MM.1S (cell line): Measurements from ENCODE around the gene PPHLN1.

Source experiments
- DNase-seq: peaks from one replicate; pipeline ENCODE4 v3.0.0-alpha.2; 2015
- H2AFZ ChIP-seq: fragments of 300-600 bp; sonication (generic); 2 replicates; pipeline ENCODE4 v1.6.0; 2016; ENCODE audit warnings: antibody characterized with exemption, low read length
- H3F3A ChIP-seq: fragments of 300-600 bp; sonication (generic); 2 replicates; pipeline ENCODE4 v1.6.1; 2016; ENCODE audit warnings: mild to moderate bottlenecking, antibody characterized with exemption, low read length, moderate library complexity, mixed read lengths; ENCODE audit not compliant: insufficient read depth
- H3K27ac ChIP-seq: fragments of 300-600 bp; sonication (generic); 2 replicates; pipeline ENCODE4 v1.5.1; 2016; ENCODE audit warnings: mild to moderate bottlenecking, low read length
- H3K27me3 ChIP-seq: fragments of 300-600 bp; sonication (generic); replicated peaks from 2 replicates; pipeline ENCODE4 v1.6.0; 2016; ENCODE audit warnings: low read length; ENCODE audit not compliant: insufficient read depth
- H3K36me3 ChIP-seq: fragments of 300-600 bp; sonication (generic); replicated peaks from 2 replicates; pipeline ENCODE4 v1.6.1; 2016; ENCODE audit warnings: mild to moderate bottlenecking, low read length, mixed read lengths; ENCODE audit not compliant: insufficient read depth
- H3K4me1 ChIP-seq: fragments of 300-600 bp; sonication (generic); 2 replicates; pipeline ENCODE4 v1.6.1; 2016; ENCODE audit warnings: low read length, mixed read lengths
- H3K4me2 ChIP-seq: fragments of 300-600 bp; sonication (generic); 2 replicates; pipeline ENCODE4 v1.6.0; 2016; ENCODE audit warnings: low read depth, low read length
- H3K4me3 ChIP-seq: fragments of 300-600 bp; sonication (generic); 2 replicates; pipeline ENCODE4 v1.5.1; 2016; ENCODE audit warnings: low read length, mixed read lengths
- H3K79me2 ChIP-seq: fragments of 300-600 bp; sonication (generic); 2 replicates; pipeline ENCODE4 v1.6.1; 2016; ENCODE audit warnings: mixed run types, low read length, mixed read lengths
- H3K9ac ChIP-seq: fragments of 300-600 bp; sonication (generic); 2 replicates; pipeline ENCODE4 v1.6.1; 2016; ENCODE audit warnings: low read length, mixed read lengths
- H3K9me2 ChIP-seq: fragments of 300-600 bp; sonication (generic); replicated peaks from 2 replicates; pipeline ENCODE4 v1.6.1; 2016; ENCODE audit warnings: mild to moderate bottlenecking, low read length, mixed read lengths; ENCODE audit not compliant: insufficient read depth
- H3K9me3 ChIP-seq: fragments of 300-600 bp; sonication (generic); replicated peaks from 2 replicates; pipeline ENCODE4 v1.6.1; 2016; ENCODE audit warnings: mild to moderate bottlenecking, low read length, mixed read lengths; ENCODE audit not compliant: insufficient read depth
- H4K20me1 ChIP-seq: fragments of 300-600 bp; sonication (generic); 2 replicates; pipeline ENCODE4 v1.6.1; 2016; ENCODE audit warnings: mild to moderate bottlenecking, low read length, moderate library complexity, mixed read lengths; ENCODE audit not compliant: insufficient read depth
- CTCF ChIP-seq: fragments of 300-600 bp; sonication (generic); IDR thresholded peaks from 2 replicates; pipeline ENCODE4 v1.5.1; 2016; ENCODE audit warnings: antibody characterized with exemption, low read length, mixed read lengths
- EZH2 ChIP-seq: fragments of 300-600 bp; sonication (generic); optimal IDR thresholded peaks from 2 replicates; pipeline ENCODE3; 2017; ENCODE audit warnings: low read depth, mild to moderate bottlenecking, antibody characterized with exemption, low read length, mixed read lengths
- EZH2phosphoT487 ChIP-seq: fragments of 300-600 bp; sonication (generic); IDR thresholded peaks from 2 replicates; pipeline ENCODE4 v1.6.1; 2018; ENCODE audit warnings: antibody characterized with exemption, low read length

Gene PPHLN1

GRCh38 chr12:42356344-42356743 lies 30.4 kb downstream of the PPHLN1 start:
- H3K9ac ChIP-seq, result no peak overlapping the region
- no peaks in the 10 kb centered on the region for H3K9me3 ChIP-seq
- no peak overlapping the region for H3K4me2 ChIP-seq
- TF ChIP-seq EZH2, result no peak
- TF ChIP-seq CTCF, result no peak
- TF ChIP-seq EZH2phosphoT487, result no peak
- no peak for DNase-seq
- peaks cover 22% of the 10 kb centered on the region for H3K4me1 ChIP-seq
- H3K4me3 ChIP-seq, result no peak overlapping the region
- no peaks in the 10 kb centered on the region; the same call in 1 of the 2 replicates for H3K36me3 ChIP-seq
- H4K20me1 ChIP-seq, result no peaks in the 10 kb centered on the region
- no peaks in the 10 kb centered on the region for H3K9me2 ChIP-seq
- no peaks in the 10 kb centered on the region for H3K27me3 ChIP-seq
- H3K79me2 ChIP-seq, result peaks cover 30% of the 10 kb centered on the region
- H3K27ac ChIP-seq, result no peak overlapping the region
- H3F3A ChIP-seq, result peaks cover 19% of the 10 kb centered on the region
- H2AFZ ChIP-seq, result no peak overlapping the region

GRCh38 chr12:42360747-42361403 lies 34.9 kb downstream of the PPHLN1 start:
- peaks cover 36% of the 10 kb centered on the region for H3K79me2 ChIP-seq
- peak overlapping the region; percentile 70 for H3K4me2 ChIP-seq

DNA sequence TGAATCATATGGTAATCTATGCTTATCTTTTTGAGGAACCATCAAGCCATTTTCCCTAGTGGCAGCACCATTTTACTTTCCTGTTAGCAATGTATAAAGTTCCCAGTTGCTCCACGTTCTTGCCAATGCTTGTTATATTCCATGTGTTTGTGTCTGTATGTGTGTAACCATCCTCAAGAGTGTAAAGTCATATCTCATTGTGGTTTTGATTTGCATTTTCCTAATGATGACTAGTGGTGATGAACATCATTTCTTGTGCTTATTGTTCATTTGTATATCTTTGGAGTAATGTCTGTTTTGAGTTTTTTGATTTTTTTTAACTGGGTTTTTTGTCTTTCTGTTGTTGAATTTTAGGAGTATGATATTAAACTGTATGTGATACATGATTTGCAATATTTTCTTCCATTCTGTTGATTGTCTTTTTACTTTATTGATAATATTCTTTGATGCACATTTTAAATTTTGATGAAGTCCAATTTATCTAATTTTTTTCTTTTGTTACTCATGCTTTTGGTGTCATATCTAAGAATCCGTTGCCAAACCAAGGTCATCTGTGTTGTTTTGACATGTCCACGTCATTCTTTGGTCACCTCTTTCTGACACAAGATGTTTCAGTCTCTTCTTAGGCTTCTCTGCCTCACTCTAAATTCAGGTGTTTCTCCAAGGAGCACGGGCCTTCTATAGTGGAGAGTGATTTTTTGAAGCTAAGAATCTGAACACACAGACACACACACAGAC lies 36.1 kb downstream of the PPHLN1 start:
- Histone ChIP-seq H3K4me3 (no peak overlapping the region), H3K4me2 (no peak overlapping the region), H3K27me3 (no peaks in the 10 kb centered on the region), H3K9me3 (no peaks in the 10 kb centered on the region), H3K36me3 (no peaks in the 10 kb centered on the region), H4K20me1 (no peaks in the 10 kb centered on the region), H3K79me2 (peaks cover 32% of the 10 kb centered on the region), H3K9me2 (no peaks in the 10 kb centered on the region), H3K9ac (no peak overlapping the region), H3K4me1 (peaks cover 32% of the 10 kb centered on the region), H3F3A (peaks cover 19% of the 10 kb centered on the region), H2AFZ (no peak overlapping the region), H3K27ac (peak overlapping the region; percentile 87; the same call in 1 of the 2 replicates)
- no peak for TF ChIP-seq EZH2phosphoT487
- TF ChIP-seq CTCF, result no peak
- TF ChIP-seq EZH2, result no peak
- DNase-seq, result no peak

More at GRCh38 chr12:42360747-42361403, 34.9 kb downstream of the PPHLN1 start:
- Histone ChIP-seq H3K9me2 (no peaks in the 10 kb centered on the region), H3K4me1 (peaks cover 32% of the 10 kb centered on the region), H3K36me3 (no peaks in the 10 kb centered on the region), H3K27me3 (no peaks in the 10 kb centered on the region), H3K9me3 (no peaks in the 10 kb centered on the region), H2AFZ (peak overlapping the region; percentile 30; the same call in 1 of the 2 replicates), H4K20me1 (no peaks in the 10 kb centered on the region), H3K27ac (peak overlapping the region; percentile 87), H3K9ac (peak overlapping the region; percentile 52; the same call in 1 of the 2 replicates), H3K4me3 (peak overlapping the region; percentile 33; the same call in 1 of the 2 replicates), H3F3A (peaks cover 19% of the 10 kb centered on the region)
- DNase-seq, result peak; percentile 69
- TF ChIP-seq CTCF, result no peak
- no peak for TF ChIP-seq EZH2
- no peak for TF ChIP-seq EZH2phosphoT487
